Central memory CD4-positive, alpha-beta T cell (primary cell): ENCODE results near the gene ASIC2.

ENCODE experiments used
- DNase-seq: peaks from one replicate; pipeline ENCODE4 v3.0.0; 2022

ASIC2 gene

DNA sequence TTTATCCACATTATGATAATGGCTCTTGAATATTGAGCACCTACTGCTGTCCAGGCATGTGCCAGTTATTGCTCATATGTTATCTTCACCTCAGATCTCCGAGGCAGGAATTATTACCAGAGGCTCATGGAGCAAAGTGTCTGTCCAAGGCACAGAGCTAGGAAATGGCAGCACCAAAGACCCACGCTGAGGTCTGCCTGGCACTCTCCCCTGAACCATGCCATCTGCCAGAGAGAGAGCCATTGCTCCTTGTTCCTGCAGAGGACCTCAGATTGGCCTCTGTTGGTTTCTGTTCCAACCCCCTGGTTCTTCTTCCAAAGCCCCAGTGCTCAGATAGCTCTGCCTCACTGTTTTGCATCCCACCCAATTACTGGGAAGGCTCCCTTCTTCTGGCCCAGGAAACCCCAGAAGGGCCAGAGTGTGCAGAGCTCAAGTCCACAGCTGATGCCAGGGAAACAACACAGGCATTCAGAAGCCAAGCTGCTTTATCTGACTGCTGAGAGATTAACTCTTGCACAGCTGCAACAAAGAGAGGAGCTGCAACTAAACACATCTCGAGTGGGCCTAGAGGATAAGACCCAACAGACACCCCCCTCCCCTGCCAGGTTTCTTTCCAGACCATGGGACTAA lies 5.9 kb downstream of the ASIC2 start:
- DNase-seq = no peak

DNA sequence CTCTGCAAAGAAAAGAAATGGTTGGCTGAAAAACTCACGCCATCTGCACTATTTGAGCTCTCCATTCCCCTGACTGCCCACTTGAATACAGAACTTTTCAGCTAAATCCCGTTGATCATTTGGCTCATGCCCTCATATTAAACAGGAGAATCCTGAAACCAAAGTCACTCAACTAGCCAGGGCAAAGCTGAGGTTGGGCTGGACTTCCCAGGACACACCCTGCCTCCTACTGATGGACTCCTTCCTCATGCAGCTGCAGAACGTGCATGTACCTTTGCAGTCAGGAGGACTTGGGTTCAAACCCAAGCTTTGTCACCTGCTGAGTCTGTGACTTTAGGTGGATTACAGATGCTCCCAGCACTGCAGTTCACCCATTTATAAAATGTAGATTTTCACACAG lies 7.7 kb downstream of the ASIC2 start:
- DNase-seq = no peak

DNA sequence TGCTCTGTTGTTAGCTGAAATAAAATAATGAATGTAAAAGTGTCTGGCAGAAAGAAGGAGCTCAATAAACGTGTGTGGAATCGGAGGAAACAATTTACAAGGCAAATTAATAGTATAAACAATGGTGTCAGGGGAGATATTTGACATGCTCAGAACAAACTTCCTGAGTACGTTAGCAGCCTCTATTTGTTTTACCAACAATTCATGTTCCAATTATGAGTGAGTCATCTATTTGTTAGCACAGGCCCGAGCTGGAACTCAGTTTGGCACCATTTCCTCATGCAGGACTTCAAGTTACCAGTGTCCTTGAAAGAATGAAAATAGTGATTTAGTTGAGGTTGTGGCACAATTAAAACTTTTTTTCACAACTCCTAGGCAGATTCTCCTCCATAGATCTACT lies 9.1 kb downstream of the ASIC2 start:
- no peak for DNase-seq

DNA sequence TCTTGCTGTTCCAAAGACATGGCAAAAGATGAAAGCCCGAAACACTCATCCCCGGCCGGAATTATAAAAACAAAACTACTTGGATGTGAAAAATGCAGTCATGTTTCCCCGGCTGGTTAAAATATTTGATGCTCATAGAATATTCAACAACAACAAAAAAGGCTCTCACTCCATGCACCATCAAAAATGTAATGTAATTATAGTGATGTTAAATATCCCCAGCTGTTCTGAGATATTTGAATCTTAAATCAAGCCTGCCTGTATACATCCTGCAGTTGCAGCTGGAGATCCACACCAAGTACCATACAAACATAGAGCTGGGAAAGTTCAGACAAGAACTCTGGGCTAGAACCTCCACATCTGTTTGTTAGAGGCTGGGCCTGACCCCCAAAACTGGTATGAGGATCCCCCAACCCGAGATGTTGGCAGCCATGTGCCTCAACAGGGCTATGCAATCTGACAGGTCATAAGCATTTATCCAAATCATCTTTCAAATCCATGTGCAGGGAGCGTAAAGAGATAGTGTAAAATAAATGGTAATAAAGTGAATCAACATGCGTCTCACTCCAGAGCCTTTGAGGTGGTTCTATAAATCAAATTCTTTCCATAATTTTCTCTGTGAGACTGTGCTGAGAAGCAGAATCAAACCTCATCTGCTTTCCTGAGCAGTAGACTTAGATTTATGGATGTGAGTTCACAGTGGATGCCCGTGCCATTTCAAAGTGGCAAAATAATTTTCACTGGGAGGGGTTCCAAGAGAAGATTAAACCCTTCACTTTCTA lies 12.7 kb downstream of the ASIC2 start:
- no peak for DNase-seq

DNA sequence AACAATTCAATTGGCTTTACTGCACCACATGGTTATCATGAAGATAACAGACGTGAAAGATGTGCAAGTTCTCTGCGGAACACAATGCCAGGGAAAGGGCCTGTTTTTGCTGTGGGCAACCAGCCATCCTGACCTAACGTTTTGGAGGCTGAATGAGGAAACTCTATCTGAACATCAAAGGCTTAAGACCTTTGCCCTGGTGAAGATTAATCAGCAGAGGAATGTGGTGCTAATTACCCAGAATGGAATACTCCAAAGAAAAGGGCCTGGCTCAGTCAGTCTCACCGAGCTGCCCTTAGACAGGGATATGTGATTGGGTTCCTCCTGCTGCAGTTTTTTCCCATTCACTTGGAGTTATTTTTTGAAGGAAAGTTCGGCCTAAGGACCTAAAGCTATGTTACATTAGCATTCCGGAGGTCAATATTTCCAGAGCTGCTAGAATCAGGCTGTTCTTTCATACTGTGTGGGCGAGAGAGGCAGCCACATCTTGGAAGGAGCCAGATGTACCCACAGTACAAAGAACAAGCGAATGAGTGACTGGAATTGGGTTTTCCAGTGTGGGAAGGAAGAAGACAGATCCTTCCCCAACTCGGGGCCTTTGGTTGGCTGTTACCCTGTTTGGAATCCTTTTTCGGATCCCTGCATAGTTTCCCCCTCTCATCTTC lies 15.5 kb downstream of the ASIC2 start:
- DNase-seq = no peak

DNA sequence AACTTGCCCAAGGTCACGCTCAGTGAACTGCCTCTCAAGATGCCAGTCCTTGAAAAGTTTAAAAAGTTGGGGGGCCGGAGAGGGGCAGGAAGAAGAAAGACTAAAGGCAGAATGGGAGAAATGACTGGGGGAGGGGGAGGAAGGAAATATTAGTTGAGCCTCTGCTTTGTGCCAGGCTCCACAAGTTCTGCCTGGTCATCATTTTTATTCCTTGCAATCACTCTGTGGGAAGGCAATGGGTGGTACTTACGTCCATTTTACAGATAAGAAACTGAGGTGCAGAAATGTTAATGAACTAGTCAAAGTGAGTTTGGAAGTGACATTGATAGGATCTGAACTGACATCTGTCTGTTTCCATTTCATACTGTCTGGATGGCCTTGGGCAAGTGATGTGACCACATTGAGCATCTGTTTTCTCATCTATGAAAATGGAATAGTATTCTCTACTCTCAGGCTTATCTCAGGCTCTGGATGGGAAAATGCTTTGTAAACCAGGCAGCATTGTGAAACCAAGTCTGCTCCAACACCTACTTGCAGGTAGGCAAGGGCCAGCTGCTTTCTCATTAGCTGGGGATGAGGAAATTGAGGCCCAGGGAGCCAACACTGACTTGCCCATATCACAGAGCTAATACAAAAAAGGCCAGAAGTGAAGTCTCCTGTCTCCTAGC lies 19.2 kb downstream of the ASIC2 start:
- no peak for DNase-seq

DNA sequence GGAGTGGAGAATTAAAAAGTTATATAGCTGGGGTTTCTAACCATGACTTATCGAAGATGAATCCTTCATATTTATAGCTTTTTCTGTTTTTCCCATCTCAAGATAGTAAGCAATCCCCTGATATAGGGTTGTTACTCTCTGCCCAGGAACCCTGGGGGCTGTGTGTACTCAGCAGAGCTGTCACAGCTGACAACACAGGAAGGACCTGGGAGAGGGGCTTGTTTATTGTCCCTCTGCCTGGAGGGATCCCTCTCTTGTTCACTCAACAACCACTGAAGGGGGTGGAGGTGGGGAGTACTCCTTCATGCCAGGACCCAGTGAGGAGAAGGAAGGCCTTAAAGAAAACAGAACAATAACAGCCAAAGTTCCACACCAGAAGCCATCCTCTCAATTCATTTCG lies 19.8 kb downstream of the ASIC2 start:
- no peak for DNase-seq

DNA sequence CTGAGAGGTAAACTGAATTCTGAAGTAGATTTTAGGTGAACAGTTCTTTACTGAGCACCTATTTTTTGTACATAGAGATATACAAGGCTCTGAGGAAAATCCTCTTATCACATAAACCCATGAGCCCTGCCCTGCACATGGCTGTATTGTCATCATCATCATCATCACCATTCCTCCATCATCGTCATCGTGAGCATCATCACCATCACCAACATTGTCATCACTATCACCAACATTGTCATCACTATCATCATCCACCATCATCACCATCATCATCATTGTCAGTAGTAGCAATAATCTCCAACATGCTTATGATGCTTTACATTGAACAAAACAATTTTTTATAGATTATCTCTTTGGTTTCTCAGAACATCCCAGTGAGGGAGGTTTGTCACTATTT lies 20.7 kb downstream of the ASIC2 start:
- DNase-seq = no peak

DNA sequence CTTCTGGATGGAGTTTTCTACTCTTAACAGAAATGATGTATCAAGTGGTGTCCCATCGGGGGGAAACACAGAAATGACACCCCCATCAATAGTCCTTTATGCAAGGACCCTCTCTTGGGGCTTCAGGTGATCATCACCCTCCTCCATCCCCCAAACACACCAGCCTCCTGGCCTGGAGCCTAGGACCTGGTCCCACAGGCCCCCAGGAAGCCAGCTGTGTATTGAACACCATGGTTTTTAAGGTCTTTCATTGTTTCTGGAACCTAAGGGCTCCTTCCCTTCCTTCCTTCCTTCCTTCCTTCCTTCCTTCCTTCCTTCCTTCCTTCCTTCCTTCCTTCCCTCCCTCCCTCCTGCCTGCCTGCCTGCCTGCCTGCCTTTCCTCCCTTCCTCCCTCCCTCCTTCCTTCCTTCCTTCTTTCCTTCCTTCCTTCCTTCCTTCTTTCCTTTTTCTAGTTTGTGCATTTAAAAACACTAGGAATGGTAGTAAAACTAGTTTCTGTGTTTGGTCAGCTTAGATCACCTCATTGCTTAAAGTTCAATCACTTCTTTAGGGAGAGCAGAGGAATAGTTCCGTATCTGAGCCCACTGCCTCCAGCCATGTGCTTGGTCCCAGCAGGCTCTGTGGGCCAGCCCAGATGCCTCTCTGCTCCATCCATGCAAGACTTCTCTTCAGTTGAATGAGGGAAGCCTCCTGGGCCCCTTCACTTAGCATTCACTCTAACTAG lies 23.6 kb downstream of the ASIC2 start:
- DNase-seq = no peak

DNA sequence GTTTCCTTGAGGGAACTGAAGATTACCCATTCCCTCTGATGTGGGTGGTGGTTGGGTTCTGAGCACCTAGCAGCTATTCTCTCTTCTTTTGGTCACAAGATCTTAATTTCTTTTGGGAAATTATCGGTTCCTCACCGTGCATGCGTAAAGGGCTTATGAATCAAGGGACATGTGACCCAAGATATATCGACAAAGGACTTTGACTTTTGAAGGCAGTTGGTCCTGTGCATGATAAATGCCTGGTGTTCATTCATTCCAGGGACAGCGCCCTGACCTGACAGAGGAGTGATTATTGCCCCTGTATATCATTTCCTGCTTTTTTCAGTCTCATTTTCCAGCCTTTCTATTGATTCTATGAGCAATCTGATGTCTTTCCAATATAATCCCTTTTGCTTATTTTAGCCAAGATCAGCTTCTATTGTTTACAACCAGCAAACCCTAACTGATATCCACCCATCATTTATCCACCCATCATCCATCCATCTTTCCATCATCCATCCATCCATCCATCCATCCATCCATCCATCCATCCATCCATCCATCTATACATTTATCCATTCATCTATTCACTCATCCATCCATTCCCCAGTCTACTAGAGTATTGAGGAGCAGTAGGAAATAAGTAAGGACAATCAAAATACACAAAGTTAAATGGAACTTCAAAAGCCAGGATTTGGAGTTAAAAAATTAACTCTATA lies 25.1 kb downstream of the ASIC2 start:
- DNase-seq = no peak

DNA sequence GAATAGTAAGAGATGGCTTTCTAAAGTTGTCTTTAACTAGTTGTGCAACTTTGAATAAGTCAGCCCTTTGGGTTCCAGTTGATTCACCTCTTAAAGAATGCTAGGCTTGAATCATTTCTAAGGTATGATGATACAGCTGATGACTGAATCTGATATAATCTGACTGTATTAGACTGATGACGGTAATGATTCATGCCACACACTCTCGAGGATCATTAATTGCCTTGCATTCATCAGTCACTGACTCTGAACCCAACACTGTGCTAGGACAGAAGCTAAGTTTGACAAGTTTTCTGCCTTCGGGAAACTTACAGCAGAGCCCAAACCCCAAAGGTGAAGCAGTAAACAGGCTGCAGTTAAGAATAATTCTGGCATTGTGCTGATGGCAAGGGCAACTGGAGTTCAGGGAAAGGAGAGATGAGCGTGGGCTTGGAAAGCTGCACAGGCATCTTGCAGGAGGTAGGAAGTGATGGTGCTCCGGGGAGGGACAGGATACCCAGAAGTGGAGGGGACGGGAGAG lies 25.8 kb downstream of the ASIC2 start:
- DNase-seq = no peak

DNA sequence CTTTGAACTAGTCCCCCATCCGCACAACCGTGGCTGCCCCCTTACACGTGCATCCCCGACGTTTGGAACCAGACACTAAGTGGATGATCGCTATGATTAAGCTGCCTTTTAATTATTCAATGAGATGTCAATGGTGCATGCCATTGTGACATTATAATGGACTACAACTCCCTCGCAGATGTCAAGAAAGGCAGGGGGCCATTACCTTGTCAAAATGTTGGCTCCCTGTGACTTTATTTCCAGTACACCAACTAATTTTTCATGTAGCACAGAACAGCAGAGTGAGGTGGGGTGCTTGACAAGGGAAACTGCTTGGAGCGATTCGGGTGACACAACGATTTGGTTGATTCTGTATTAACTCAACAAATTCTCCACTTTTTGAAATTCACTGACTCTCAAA lies 26.5 kb downstream of the ASIC2 start:
- no peak for DNase-seq

DNA sequence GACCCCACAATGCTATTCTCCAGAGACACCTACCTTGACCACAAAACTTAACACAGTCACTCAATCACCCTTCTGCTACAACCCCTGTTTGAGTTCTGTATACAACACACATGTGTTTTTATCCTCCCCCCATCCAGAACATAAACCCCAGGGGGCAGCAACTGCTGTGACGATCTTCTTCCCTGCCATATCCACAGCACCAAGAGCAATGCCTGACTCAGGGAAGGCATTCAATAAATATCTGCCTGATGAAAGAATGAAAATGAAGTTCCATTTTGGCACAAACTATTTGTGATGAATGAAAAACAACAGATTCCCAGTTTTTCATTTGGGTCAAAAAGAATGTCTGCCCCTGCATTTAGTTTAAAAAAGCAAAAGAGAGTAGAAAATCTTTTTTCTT lies 27.0 kb downstream of the ASIC2 start:
- DNase-seq = no peak

DNA sequence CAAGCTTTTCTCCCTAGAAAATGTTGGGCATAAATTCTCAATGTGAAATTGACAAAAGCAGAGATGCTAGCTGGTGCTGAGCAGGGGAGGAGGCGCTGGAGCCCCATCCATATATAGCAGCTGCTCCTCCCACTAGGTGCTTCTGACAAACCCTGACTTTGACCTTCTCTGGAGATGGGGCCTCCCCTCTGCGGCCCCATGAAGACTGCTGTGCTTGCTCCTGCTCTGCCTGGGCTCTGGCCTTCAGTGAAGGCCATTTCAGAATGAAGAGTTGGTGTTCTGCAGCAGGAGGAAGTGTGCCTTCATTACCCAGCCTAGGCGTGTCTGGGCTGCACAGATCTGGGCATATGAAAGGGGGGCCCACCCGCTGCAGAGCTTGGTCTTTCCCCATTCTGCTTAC lies 29.7 kb downstream of the ASIC2 start:
- DNase-seq = no peak

DNA sequence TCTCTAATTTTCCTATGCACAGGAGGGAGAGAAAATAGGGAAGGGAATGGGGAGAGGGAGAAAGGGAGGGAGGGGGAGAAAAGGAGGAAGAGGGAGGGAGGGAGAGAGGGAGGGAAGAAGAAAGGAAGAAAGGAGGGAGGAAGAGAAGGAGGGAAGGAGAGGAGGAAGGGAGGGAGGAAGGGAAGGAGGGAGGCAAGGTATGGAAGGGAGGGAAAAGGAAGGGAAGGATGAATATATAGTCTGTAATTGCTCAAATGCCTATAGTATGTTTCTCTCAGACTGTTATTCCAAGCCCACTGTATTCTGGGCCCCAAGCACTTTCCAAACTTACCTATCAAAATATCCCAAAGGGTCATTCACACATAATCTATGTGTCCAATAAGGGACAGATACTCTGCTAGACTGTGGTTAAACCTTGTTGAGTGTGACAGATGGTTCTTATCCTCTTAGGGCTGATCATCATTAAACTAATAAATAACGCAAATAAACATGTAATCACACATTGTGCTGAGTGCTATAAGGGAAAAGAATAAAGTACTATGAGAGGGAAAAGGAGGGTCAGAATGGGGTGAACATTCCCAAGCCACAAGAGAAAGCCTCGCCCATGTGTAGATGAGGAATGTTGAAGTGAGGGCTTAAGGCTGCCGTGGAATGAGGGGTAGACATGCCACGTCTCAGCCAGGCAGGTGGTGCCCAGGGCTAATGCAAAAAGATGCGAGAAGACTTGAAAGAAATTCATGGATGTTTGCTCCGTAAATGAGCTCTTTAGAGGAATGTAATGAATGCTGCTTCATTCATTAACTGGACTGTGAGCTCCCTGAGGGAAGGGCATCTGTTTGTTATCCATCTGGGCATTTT lies 30.6 kb downstream of the ASIC2 start:
- no peak for DNase-seq

DNA sequence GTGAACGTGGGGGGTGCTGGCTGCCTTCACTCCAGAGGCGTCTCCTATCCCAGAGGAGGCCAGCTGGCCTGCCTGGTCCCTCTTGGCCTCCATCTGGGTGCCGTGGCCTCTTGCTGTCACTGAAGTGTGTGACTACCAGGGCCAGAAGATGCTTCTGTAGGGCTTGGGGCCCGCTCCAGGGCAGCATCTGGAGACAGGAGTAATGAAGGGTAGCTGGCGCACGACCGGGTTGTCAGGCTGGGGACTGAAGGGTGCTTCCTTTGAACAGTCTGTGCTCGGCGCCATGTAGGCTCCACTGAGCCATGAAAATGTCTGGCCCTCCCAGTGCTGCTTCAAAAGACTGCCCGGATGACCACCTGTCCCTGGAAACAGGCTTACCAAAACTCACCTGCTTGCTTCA lies 31.3 kb downstream of the ASIC2 start:
- no peak for DNase-seq

DNA sequence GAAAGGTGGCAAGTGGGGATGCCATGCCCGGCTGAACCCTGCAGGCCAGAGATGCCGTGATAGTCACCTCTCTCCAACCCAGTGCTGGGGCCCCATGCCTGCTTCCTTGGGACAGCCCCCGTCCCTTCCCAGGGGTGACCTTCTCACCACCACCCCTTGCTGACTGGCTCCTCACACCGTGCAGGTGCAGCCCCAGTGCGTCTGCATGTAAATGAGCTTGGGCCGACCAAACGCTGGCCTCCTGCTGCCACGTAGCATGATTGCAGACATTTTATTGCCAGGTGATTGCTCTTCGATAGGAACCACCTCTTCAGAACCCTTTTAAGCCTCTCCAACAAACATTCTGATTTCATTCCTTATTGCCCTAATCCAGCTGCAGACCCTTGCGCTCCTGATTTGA lies 32.5 kb downstream of the ASIC2 start:
- DNase-seq = no peak

DNA sequence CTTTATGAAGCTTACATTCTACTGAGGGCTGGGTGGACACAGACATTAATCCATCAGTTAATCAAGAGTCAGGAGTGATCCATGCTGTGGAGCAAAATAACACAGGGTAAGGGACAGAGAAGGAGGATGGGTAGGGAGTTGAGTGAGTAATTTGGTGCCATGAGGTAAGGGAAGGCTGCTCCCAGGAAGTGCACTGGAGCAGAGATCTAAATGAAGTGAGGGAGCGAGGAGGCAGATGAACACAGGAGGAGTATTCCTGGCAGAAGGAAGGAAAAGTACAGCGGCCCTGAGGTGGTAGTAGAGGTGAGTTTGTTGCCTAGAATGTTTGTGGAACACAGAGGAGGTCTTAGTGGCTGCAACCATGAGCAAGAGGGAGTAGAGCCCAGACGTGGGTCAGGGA lies 34.8 kb downstream of the ASIC2 start:
- DNase-seq = no peak

DNA sequence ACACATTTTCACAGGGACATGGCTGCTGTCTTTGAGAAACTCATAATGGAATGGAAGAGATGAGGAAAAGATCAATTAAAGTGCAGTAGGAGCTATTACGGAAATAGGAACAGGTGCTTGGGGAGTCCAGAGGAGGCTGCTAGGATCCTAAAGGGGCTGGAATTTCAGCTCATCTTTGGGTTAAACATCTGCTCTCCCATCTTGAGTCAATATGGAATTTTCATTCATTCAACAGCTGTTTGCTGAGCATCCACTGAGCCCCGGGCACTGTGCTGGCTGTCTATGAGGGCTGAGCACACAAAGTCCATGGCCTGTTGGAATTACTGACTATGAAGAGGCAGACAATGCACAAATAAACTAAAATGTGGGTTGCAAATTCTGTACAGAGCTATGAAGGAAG lies 47.9 kb downstream of the ASIC2 start:
- DNase-seq = no peak

DNA sequence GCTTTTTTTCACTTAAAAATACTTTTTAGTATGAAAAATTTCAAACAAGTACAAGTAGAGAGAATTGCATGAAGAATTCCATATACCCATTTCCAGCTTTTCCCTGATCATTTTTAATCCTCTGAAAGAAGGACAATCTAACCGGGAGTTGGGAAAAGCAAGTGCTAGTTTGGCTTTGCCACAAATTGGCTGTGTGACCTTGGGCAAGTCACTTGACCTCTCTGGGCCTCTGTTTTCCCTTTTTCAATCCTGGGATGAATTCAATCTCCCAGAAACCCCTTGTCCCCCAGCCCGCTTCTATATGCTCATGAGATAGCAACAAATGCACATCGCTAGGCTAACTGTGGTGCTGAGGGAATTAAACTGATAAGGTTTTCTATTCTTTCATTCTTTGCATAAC lies 49.4 kb downstream of the ASIC2 start:
- DNase-seq = no peak
